ENCODE data around the gene UHMK1. TPM values are rescaled to one million over a fixed set of nuclear protein-coding genes. Genes with fewer than 3 reads are reported as not detected.
"Not testable (repeated sequence)": the region's sequence is repeated elsewhere in the genome, so short reads cannot be mapped to it uniquely, and the experiment has no call there.

Gene UHMK1
- total RNA-seq, 1 donor from 2014 or later, result 21.7 TPM

DNA sequence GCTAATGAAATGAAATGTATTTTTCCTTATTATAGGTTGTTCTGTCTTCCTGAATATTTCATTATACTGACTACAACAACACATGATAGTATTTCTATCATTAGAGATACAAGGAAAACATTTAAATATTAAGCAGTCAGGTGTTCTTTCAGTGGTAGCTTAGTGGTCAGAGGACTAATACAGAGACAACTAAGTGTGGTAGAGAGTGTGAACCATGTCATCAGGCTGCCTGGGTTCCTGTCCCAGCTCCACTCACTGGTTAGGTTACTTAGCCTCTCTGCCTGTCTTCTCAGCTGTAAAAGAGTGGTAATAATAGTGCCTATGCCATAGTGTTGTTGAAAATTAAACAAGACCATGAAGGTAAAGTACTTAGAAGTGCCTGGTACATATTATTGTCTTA is 67.8 kb downstream of the UHMK1 start:
- Mint-ChIP-seq H3K9me3 (no peaks in the 10 kb centered on the region), H3K27me3 (ENCODE audit: low read depth) (no peaks in the 10 kb centered on the region), H3K36me3 (ENCODE audit: low read depth) (peaks cover 3% of the 10 kb centered on the region), H3K4me1 (peaks cover 20% of the 10 kb centered on the region), H3K27ac (ENCODE audit: unreplicated experiment) (no peak overlapping the region), H3K4me3 (peak overlapping the region; percentile 21)
- no peak for TF ChIP-seq CTCF (conservative IDR thresholded peaks at IDR 0.05)
- no peak for DNase-seq (ENCODE audit: low read depth, low spot score)

DNA sequence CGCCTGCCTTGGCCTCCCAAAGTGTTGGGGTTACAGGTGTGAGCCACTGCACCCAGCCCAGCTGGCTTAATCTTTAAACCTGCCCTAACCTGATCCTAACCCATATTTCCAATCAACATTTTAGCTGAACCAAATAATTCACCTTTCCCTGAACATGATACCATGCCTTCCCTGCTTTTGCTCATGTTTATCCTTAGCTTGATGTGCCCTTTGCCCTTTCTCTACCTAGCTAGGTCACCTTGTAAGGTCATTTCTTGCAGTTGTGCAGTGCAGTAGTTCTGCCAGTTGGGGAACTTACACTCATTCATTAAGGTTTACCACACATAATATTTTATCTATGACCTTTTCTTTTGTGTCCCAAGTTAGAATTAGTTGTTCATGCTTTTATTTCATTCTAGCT is 69.3 kb downstream of the UHMK1 start:
- H3K27ac Mint-ChIP-seq (ENCODE audit: unreplicated experiment), result no peak overlapping the region
- TF ChIP-seq CTCF (conservative IDR thresholded peaks at IDR 0.05), result no peak
- no peaks in the 10 kb centered on the region for H3K27me3 Mint-ChIP-seq (ENCODE audit: low read depth)
- no peaks in the 10 kb centered on the region for H3K9me3 Mint-ChIP-seq
- DNase-seq (ENCODE audit: low read depth, low spot score), result no peak
- H3K36me3 Mint-ChIP-seq (ENCODE audit: low read depth), result peaks cover 3% of the 10 kb centered on the region
- H3K4me1 Mint-ChIP-seq, result peaks cover 12% of the 10 kb centered on the region
- H3K4me3 Mint-ChIP-seq, result peak overlapping the region; percentile 42

DNA sequence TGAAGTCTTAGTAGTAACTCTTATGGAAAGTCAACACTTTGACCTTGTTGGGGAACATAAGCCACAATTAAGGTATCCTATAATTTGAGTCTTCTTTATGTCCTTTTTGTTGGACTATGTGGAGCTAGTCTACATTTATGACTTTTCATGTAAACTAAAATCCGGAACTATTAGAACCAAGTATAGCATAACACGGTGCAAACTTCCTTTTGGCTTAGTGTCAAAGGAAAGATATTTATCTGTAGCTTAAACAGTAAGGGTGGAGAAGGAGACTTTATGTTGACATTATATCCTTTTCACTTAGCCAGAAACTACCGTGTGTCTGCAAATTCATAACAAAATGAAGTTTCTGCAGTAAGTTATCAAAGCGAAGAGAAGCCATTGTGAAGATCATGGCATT is 71.2 kb downstream of the UHMK1 start:
- Mint-ChIP-seq H3K27me3 (ENCODE audit: low read depth) (no peaks in the 10 kb centered on the region), H3K27ac (ENCODE audit: unreplicated experiment) (no peak overlapping the region), H3K9me3 (no peaks in the 10 kb centered on the region), H3K36me3 (ENCODE audit: low read depth) (peaks cover 3% of the 10 kb centered on the region), H3K4me3 (no peak overlapping the region), H3K4me1 (no peaks in the 10 kb centered on the region)
- no peak for TF ChIP-seq CTCF (conservative IDR thresholded peaks at IDR 0.05)
- no peak for DNase-seq (ENCODE audit: low read depth, low spot score)

DNA sequence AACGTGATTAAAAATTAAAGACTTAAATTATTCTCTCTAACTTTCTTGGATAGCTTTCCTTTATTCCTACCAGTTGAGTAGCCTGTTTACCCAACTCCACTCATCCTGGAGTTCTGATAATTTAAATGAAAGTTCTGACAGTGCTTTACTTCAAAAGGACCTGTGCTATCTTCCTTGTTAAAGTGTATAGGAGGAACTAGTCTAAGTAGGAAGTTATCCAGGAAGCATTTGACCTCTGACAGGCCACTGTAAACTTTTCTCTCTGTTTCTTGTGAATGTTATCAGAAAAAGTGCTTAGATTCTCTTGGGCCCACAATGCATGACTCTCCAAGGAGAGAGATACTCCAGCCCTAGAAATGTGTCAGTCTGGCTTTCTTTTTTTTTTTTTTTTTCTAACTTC is 73.1 kb downstream of the UHMK1 start:
- H3K36me3 Mint-ChIP-seq (ENCODE audit: low read depth), result peaks cover 3% of the 10 kb centered on the region
- DNase-seq (ENCODE audit: low read depth, low spot score), result no peak

DNA sequence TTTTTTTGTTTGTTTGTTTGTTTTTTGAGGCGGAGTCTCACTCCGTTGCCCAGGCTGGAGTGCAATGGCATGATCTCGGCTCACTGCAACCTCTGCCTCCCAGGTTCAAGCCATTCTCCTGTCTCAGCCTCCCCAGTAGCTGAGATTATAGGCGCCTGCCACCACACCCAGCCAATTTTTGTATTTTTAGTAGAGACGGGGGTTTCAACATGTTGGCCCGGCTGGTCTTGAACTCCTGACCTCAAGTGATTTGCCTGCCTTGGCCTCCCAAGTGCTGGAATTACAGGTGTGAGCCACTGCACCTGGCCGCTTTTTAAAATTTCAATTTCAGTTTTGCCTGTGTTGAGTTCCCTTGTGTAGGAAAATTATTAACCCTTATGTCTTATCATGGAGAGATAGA is 73.5 kb downstream of the UHMK1 start:
- not testable (repeated sequence) for H3K9me3 Mint-ChIP-seq; DNase-seq (ENCODE audit: low read depth, low spot score); H3K4me1 Mint-ChIP-seq; H3K27ac Mint-ChIP-seq (ENCODE audit: unreplicated experiment); H3K36me3 Mint-ChIP-seq (ENCODE audit: low read depth); H3K4me3 Mint-ChIP-seq; H3K27me3 Mint-ChIP-seq (ENCODE audit: low read depth)

More for the DNA sequence above, 73.1 kb downstream of the UHMK1 start:
- H3K27me3 Mint-ChIP-seq (ENCODE audit: low read depth), result no peaks in the 10 kb centered on the region
- TF ChIP-seq CTCF (conservative IDR thresholded peaks at IDR 0.05), result no peak
- no peaks in the 10 kb centered on the region for H3K9me3 Mint-ChIP-seq
- H3K4me1 Mint-ChIP-seq, result no peaks in the 10 kb centered on the region
- no peak overlapping the region for H3K4me3 Mint-ChIP-seq
- no peak overlapping the region for H3K27ac Mint-ChIP-seq (ENCODE audit: unreplicated experiment)

DNA sequence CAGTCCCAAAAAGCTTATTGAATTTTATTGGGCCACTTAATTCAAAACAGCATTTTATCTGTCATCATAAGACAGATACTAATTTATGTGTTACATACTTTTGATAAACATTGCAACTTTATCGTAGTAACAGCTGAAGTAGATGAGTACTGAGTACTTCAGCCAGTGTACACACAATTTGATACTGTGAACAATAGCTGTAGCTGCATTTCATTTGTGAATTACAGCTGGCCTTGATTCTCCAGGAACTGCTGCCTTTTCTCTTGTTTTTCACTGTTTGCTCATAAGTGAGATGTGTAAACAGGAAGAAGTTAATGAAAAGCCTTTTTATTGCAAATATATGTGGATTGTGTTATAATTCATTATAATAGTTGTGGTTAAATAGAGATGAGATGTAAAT is 74.1 kb downstream of the UHMK1 start:
- H3K4me3 Mint-ChIP-seq, result no peak overlapping the region
- no peaks in the 10 kb centered on the region for H3K4me1 Mint-ChIP-seq
- no peak for TF ChIP-seq CTCF (conservative IDR thresholded peaks at IDR 0.05)
- H3K27ac Mint-ChIP-seq (ENCODE audit: unreplicated experiment), result no peak overlapping the region
- no peaks in the 10 kb centered on the region for H3K9me3 Mint-ChIP-seq
- peaks cover 3% of the 10 kb centered on the region for H3K36me3 Mint-ChIP-seq (ENCODE audit: low read depth)
- no peak for DNase-seq (ENCODE audit: low read depth, low spot score)
- H3K27me3 Mint-ChIP-seq (ENCODE audit: low read depth), result no peaks in the 10 kb centered on the region
